ENCODE results near the gene IL1R2.
"Not testable (repeated sequence)": the region's sequence is repeated elsewhere in the genome, so short reads cannot be mapped to it uniquely, and the experiment has no call there.

IL1R2 gene

DNA sequence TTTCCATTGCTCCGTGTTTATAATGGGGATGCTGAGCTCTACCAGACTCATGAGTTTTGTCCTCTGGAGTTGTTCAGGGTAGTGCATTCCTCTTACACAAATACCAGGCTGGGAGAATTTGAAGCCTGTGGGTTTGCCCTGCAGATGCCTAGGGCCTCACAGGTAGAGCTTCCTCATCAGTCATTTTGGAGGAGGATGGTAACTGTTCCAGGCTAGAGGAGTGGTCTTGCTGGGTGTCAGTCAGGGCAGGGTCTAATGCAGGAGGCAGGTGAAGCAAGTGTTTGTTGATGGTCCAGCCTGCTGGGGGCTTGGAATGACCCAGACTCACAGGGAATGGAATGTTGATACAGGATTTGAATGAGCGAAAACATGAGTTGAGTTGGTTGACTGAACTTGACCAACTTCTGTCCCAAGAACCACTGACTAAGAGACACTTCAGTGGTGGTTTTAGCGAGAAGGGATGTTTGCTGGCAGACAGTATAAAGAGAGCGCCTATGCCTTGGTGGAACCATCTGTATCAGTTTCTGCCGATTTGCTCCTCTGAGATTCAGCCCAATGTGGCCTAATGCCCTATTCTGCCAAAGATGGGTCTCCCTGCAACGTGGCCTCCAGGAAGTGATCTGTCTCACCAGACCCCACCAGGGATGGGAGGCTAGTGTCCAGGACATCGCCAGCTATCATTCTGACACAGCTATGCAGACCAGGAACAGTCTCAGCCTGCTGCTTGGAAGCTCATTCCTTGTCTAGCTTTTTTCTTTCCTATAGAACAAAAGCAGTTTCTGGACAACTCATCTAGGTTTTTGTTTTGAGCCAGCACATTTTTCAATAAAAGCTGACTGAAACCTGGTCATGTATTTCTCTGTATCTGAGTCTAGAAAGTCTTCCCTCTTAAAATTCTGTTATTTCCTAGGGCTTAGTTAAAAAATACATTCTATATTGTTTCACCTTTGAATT is 9.3 kb downstream of the IL1R2 start:
- no peak for DNase-seq

DNA sequence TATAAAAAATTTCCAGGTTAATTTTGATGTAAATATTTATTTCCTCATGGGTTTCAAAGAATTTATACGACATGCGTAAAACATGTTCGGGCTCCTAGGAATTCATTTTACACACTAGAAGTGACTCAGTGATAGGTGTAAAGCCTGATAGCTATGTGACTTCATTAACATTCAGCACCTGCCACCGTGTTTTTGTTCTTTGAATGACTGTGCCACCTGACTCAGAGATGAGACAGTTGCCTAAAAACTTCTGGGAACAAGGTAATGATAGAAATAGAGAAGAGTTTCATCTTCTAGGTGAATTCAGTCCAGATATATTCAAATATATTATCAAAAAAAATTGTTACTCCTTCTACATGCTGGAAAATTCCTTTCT is 10.0 kb downstream of the IL1R2 start:
- DNase-seq: no peak

DNA sequence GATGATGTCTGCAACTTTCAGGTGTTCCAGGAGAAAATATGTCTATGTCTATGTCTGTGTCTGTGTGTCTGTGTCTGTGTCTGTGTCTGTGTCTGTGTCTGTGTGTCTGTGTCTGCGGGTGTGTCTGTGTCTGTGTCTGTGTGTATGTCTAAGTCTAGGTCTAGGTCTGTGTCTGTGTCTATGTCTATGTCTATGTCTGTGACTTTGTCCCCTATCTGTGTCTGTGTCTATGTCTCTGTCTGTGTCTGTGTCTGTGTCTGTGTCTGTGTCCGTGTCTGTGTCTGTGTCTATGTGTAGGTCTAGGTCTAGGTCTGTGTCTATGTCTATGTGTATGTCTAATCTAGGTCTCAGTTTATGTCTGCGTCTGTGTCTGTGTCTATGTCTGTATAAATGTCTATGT is 10.5 kb downstream of the IL1R2 start:
- no peak for DNase-seq

GRCh38 chr2:102002909-102003308 is 11.1 kb downstream of the IL1R2 start:
- DNase-seq: not testable (repeated sequence)

GRCh38 chr2:102003696-102004095 is 11.9 kb downstream of the IL1R2 start:
- DNase-seq: no peak

DNA sequence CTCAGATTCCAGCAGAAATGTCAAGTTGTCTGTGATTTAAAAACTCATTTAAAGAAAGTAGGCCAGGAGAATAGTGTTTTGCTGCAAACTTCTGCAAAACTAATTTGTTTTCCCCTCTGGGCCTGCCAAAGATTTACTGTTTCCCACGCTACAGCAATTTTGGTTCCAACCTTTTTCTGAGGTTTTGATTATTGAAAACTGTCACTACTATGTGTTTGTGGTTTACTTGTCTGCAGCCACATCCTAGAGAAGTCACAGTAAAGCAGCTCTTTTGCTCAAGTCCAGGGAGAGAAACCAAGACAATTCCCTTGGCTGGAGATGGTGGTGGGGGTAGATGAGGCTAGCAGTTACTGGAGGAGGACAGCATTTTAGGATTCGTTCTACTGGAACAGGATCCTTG is 12.8 kb downstream of the IL1R2 start:
- no peak for DNase-seq

- no peak for DNase-seq
Observed at GRCh38 chr2:102005449-102005848, 13.7 kb downstream of the IL1R2 start.

DNA sequence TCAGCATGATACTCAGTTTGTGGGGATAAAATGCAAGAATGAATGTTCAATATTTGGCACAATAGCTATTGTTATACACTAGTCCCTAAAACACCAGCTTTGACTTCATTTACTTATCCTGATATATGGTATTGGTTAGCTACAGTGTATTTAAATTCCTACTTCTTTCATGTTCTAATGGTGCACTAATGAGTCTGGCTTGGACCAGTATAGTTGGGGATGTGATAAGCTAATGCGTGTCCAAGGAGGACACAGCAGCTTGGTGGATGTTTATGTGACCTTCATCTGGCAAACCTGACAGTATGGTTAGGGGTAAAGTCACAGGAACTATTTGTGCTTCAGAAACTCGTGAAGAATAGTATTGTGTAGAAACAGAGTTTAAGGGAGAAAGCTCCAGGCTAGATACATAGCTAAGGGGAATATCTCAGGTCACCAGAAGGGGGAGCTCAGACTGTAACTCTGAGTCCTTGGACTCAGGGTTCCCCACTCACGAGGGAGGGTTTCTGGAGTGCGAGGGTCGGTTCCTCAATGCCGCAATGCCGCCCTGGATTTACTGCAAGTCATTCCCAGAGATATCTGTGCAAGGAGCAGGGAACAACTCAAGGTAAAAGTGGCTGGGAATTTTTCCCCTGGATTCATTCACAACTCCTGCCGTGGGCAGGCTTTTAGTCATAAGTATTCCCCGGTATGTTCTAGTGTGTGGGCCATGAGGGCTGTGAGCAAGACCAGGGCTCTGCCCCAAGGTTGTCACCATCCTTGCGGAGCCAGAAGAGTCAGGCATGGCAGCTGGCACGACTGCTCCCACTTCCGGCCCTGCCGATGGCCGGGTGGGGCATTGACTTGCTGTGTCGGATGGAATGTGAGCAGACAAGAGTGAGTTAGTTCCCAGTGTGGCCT is 14.5 kb downstream of the IL1R2 start:
- no peak for DNase-seq

GRCh38 chr2:102006886-102007278 is 15.1 kb downstream of the IL1R2 start:
- DNase-seq: no peak

- DNase-seq: no peak
Observed at GRCh38 chr2:102008490-102008889, 16.7 kb downstream of the IL1R2 start.

DNA sequence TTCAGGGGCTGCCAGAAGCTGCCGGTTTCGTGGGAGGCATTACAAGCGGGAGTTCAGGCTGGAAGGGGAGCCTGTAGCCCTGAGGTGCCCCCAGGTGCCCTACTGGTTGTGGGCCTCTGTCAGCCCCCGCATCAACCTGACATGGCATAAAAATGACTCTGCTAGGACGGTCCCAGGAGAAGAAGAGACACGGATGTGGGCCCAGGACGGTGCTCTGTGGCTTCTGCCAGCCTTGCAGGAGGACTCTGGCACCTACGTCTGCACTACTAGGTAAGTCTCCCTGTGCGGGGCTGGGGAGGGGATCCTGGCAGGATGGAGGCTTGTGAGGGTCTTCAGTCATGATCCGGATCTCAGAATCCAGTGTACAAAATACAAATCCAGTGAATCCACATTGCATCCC is 17.8 kb downstream of the IL1R2 start:
- DNase-seq: no peak

DNA sequence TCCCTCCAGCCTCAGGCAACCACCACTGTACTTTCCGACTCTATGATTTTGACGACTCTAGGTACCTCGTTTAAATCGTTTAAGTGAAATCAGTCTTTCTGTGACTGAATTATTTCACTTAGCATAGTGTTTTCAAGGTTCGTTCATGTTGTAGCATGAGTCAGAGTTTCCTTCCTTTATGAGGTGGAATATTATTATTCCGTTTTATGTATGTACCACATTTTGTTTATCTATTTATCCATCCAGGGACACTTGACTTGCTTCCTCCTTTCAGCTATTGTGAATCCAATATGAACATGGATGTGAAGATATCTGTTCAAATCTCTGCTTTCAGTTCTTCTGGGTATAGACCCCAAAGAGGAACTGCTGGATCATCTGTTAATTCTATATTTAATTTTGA is 19.1 kb downstream of the IL1R2 start:
- no peak for DNase-seq

- DNase-seq: no peak
Observed at GRCh38 chr2:102012061-102012614, 20.4 kb downstream of the IL1R2 start.

GRCh38 chr2:102013206-102014040 is 21.7 kb downstream of the IL1R2 start:
- DNase-seq: no peak

DNA sequence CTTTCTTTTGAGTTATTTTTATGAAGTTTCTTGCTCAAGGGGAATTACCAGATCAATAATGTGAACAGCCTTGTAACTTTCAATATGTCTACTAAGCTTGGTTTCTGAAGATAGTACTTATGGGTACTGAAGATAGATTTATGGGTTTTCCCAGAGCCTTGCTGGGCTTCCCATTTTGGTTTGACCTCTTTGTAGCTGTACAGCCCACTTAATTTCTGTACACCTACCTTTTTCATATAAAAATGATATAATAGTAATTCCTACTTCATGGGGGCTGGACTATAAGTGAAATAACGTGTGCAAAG is 22.2 kb downstream of the IL1R2 start:
- DNase-seq: no peak

- DNase-seq: no peak
Observed at GRCh38 chr2:102015399-102015798, 23.6 kb downstream of the IL1R2 start.

DNA sequence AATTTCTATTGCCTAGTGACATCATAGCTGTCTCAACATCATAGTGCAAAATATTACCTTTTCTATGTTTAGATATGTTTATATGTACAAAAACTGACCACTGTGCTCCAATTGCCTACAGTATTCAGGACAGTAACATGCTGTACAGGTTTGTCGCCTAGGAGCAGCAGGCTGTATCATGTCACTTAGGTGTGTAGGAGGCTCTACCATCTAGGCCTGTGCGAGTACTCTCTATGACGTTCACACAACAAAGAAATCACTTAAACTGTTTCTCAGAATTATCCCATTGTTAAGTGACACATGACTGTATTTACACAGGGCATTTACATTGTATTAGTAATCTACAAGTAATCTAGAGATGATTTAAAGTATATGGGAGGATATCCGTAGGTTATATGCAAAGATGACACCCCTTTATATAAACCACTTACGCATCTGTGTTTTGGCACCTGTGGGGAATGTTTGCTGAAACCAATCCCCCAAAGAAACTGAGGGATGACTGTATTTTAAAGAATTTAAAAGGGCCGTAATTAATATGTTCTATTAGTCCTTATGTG is 24.7 kb downstream of the IL1R2 start:
- DNase-seq: no peak

GRCh38 chr2:102018823-102019445 is 27.2 kb downstream of the IL1R2 start:
- no peak for DNase-seq

GRCh38 chr2:102020596-102021170 is 28.9 kb downstream of the IL1R2 start:
- DNase-seq: peak; percentile 38

- DNase-seq: no peak
Observed at GRCh38 chr2:102021779-102022178, 30.0 kb downstream of the IL1R2 start.

GRCh38 chr2:102022884-102023539 is 31.3 kb downstream of the IL1R2 start:
- no peak for DNase-seq

All from 8988T (cell line).